Naive B cell (primary cell): ENCODE results near the gene EDIL3. TPM values are rescaled to one million over a fixed set of nuclear protein-coding genes. Genes with fewer than 3 reads are reported as not detected.
A peak's percentile ranks its signal among the peaks of the same experiment; 100 is the strongest.

Experiments used
- ATAC-seq, 2 donors: fragments of 150-1000 bp; cut with Tn5 transposase; 2 replicates each; pipeline ENCODE4 v1.10.0; 2021; ENCODE audit warnings: low read depth in 2 of 2, mild to moderate bottlenecking in 2 of 2, moderate library complexity in 2 of 2
- DNase-seq: peaks from one replicate; pipeline ENCODE4 v3.0.0; 2022
- H3K27ac Mint-ChIP-seq, 6 donors: one replicate each; pipeline ENCODE4 v1.8.0; 2020 to 2022; ENCODE audit warnings: mild to moderate bottlenecking in 6 of 6, mixed read lengths in 6 of 6, moderate library complexity in 5 of 6, inconsistent platforms in 2 of 6
- H3K27me3 Mint-ChIP-seq, 3 donors: one replicate each; pipeline ENCODE4 v1.8.0; 2021 to 2022; ENCODE audit warnings: mixed read lengths in 3 of 3, mild to moderate bottlenecking in 1 of 3
- H3K36me3 Mint-ChIP-seq, 2 donors: one replicate each; pipeline ENCODE4 v1.8.0; 2020 to 2022; ENCODE audit warnings: mixed read lengths in 2 of 2, inconsistent platforms in 1 of 2, mild to moderate bottlenecking in 1 of 2
- H3K4me1 Mint-ChIP-seq, 3 donors: one replicate each; pipeline ENCODE4 v1.8.0; 2020 to 2022; ENCODE audit warnings: mixed read lengths in 3 of 3, inconsistent platforms in 1 of 3, mild to moderate bottlenecking in 1 of 3, moderate library complexity in 1 of 3
- H3K4me3 Mint-ChIP-seq, 8 donors: one replicate each; pipeline ENCODE4 v1.8.0; 2020 to 2022; ENCODE audit warnings: mild to moderate bottlenecking in 8 of 8, mixed read lengths in 8 of 8, moderate library complexity in 8 of 8, inconsistent platforms in 2 of 8
- H3K9me3 Mint-ChIP-seq, 7 donors: one replicate each; pipeline ENCODE4 v1.8.0; 2020 to 2022; ENCODE audit warnings: mixed read lengths in 7 of 7, mild to moderate bottlenecking in 5 of 7, inconsistent platforms in 2 of 7, moderate library complexity in 1 of 7
- polyA plus RNA-seq, 6 donors: library from polyadenylated mRNA; unstranded; fragments of 300-500 nt; fragmentation: Illumina TruSeq; gene quantifications; one replicate each; pipeline ENCODE4 v1.2.3, GENCODE V29; 2021; ENCODE audit warnings: low read depth in 6 of 6

Gene EDIL3
- polyA plus RNA-seq, 6 donors from 2014 or later: not detected

GRCh38 chr5:84130006-84130580 is 254.6 kb downstream of the EDIL3 start:
- H3K27ac Mint-ChIP-seq: peak overlapping the region in 1 of 6 donors; percentile 33
- DNase-seq: no peak
- no peak for ATAC-seq
- no peaks in the 10 kb centered on the region for H3K27me3 Mint-ChIP-seq
- no peaks in the 10 kb centered on the region for H3K9me3 Mint-ChIP-seq
- H3K4me1 Mint-ChIP-seq: no peaks in the 10 kb centered on the region
- H3K36me3 Mint-ChIP-seq: no peaks in the 10 kb centered on the region
- H3K4me3 Mint-ChIP-seq: no peak overlapping the region

GRCh38 chr5:84125216-84125615 is 259.5 kb downstream of the EDIL3 start:
- DNase-seq (no peak), ATAC-seq (no peak)
- H3K4me3 Mint-ChIP-seq: no peak overlapping the region
- no peaks in the 10 kb centered on the region for H3K27me3 Mint-ChIP-seq
- no peaks in the 10 kb centered on the region for H3K36me3 Mint-ChIP-seq
- no peak overlapping the region for H3K27ac Mint-ChIP-seq
- no peaks in the 10 kb centered on the region for H3K4me1 Mint-ChIP-seq
- H3K9me3 Mint-ChIP-seq: no peaks in the 10 kb centered on the region

GRCh38 chr5:84119252-84119651 is 265.4 kb downstream of the EDIL3 start:
- no peak for DNase-seq
- H3K4me3 Mint-ChIP-seq: no peak overlapping the region
- H3K9me3 Mint-ChIP-seq: no peaks in the 10 kb centered on the region

GRCh38 chr5:84118551-84118950 is 266.1 kb downstream of the EDIL3 start:
- Mint-ChIP-seq H3K4me1 (no peaks in the 10 kb centered on the region), H3K9me3 (no peaks in the 10 kb centered on the region), H3K4me3 (no peak overlapping the region), H3K27me3 (no peaks in the 10 kb centered on the region), H3K27ac (no peak overlapping the region), H3K36me3 (no peaks in the 10 kb centered on the region)
- ATAC-seq: no peak
- no peak for DNase-seq

More at GRCh38 chr5:84119252-84119651, 265.4 kb downstream of the EDIL3 start:
- no peak overlapping the region for H3K27ac Mint-ChIP-seq
- H3K4me1 Mint-ChIP-seq: no peaks in the 10 kb centered on the region
- no peaks in the 10 kb centered on the region for H3K27me3 Mint-ChIP-seq
- no peaks in the 10 kb centered on the region for H3K36me3 Mint-ChIP-seq
- no peak for ATAC-seq

- no peak for DNase-seq
- ATAC-seq: no peak
- Mint-ChIP-seq H3K9me3 (peaks cover 0 to 9% (median 0%) of the 10 kb centered on the region in 7 donors), H3K4me1 (no peaks in the 10 kb centered on the region), H3K27ac (no peak overlapping the region), H3K27me3 (no peaks in the 10 kb centered on the region), H3K4me3 (no peak overlapping the region), H3K36me3 (no peaks in the 10 kb centered on the region)
Observed at GRCh38 chr5:84115727-84116126, 269.0 kb downstream of the EDIL3 start.

GRCh38 chr5:84113246-84114105 is 271.2 kb downstream of the EDIL3 start:
- Mint-ChIP-seq H3K4me3 (no peak overlapping the region), H3K27me3 (no peaks in the 10 kb centered on the region), H3K27ac (peak overlapping the region in 1 of 6 donors; percentile 55), H3K4me1 (no peaks in the 10 kb centered on the region), H3K9me3 (peaks cover 0 to 9% (median 0%) of the 10 kb centered on the region in 7 donors), H3K36me3 (no peaks in the 10 kb centered on the region)
- DNase-seq: no peak
- ATAC-seq: no peak

GRCh38 chr5:84092738-84093137 is 291.9 kb downstream of the EDIL3 start:
- Mint-ChIP-seq H3K36me3 (no peaks in the 10 kb centered on the region), H3K27me3 (no peaks in the 10 kb centered on the region), H3K4me3 (no peak overlapping the region), H3K4me1 (no peaks in the 10 kb centered on the region), H3K27ac (no peak overlapping the region), H3K9me3 (peaks cover 0 to 14% (median 6%) of the 10 kb centered on the region in 7 donors)
- no peak for DNase-seq
- ATAC-seq: no peak

DNA sequence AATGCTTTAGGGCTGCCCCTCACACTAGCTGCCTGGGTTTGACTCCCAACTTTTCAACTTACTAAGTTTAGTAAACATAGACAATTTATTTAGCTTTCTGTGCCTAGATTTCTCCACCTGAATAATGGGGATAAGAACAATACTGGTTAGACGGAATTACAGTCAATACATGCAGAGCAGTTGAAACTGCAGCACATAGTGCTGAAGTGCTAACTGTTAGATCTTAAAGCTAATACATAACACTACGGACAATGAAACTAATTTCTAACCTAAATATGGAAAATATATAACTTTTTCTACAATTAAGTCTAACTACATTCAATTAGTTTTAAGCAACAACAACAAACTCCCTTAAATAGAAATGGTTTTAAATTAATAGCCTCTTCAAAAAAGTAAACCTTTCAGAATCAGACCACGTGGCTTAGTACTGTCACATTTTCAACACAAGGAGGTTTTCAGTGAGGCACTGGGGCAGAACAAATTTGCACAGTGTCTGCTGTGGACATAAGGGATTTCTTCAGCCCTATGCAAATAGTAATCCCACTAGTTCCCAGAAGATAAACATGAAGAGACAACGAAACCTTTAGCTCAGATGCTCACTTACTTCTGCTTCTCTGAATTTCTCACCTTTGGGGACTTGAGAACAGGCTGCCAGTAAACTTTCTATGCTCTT is 293.4 kb downstream of the EDIL3 start:
- Mint-ChIP-seq H3K36me3 (no peaks in the 10 kb centered on the region), H3K27me3 (no peaks in the 10 kb centered on the region), H3K9me3 (peaks cover 0 to 8% (median 0%) of the 10 kb centered on the region in 7 donors), H3K4me1 (no peaks in the 10 kb centered on the region), H3K27ac (no peak overlapping the region), H3K4me3 (no peak overlapping the region)
- ATAC-seq (no peak), DNase-seq (no peak)

- no peak overlapping the region for H3K4me3 Mint-ChIP-seq
- no peak overlapping the region for H3K27ac Mint-ChIP-seq
- no peaks in the 10 kb centered on the region for H3K27me3 Mint-ChIP-seq
- peaks cover 0 to 4% (median 0%) of the 10 kb centered on the region in 7 donors for H3K9me3 Mint-ChIP-seq
- H3K4me1 Mint-ChIP-seq: no peaks in the 10 kb centered on the region
- no peak for ATAC-seq
- no peaks in the 10 kb centered on the region for H3K36me3 Mint-ChIP-seq
- DNase-seq: no peak
Observed at GRCh38 chr5:84088996-84089395, 295.7 kb downstream of the EDIL3 start.

GRCh38 chr5:84086511-84086910 is 298.2 kb downstream of the EDIL3 start:
- H3K27ac Mint-ChIP-seq: no peak overlapping the region
- no peaks in the 10 kb centered on the region for H3K27me3 Mint-ChIP-seq
- no peak overlapping the region for H3K4me3 Mint-ChIP-seq
- H3K4me1 Mint-ChIP-seq: no peaks in the 10 kb centered on the region
- H3K9me3 Mint-ChIP-seq: no peaks in the 10 kb centered on the region
- ATAC-seq: no peak
- DNase-seq: no peak
- no peaks in the 10 kb centered on the region for H3K36me3 Mint-ChIP-seq

DNA sequence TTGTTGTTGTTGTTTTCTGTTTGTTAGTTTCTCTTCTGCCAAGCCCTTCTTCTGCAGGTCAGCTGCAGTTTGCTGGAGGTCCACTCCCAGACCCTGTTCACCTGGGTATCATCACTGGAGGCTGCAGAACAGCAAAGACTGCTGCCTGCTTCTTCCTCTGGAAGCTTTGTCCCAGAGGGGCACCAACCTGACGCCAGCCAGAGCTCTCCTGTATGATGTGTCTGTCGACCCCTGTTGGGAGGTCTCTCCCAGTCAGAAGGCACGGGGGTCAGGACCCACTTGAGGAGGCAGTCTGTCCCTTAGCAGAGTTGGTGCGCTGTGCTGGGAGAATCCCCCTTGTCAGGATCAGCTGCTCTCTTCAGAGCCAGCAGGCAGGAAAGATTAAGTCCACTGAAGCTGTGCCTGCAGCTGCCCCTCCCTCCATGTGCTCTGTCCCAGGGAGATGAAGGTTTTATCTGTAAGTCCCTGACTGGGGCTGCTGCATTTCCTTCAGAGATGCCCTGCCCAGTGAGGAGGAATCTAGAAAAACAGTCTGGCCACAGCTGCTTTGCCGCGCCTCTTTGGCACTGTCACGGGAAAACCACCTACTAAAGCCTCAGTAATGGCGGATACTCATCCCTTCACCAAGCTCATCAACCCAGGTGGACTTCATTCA is 299.2 kb downstream of the EDIL3 start:
- Mint-ChIP-seq H3K9me3 (peaks cover 0 to under 1% (median 0%) of the 10 kb centered on the region in 7 donors), H3K27me3 (no peaks in the 10 kb centered on the region), H3K4me3 (no peak overlapping the region), H3K4me1 (no peaks in the 10 kb centered on the region), H3K27ac (no peak overlapping the region), H3K36me3 (no peaks in the 10 kb centered on the region)
- DNase-seq (no peak), ATAC-seq (no peak)

GRCh38 chr5:84080908-84081307 is 303.8 kb downstream of the EDIL3 start:
- H3K4me1 Mint-ChIP-seq: no peaks in the 10 kb centered on the region
- no peaks in the 10 kb centered on the region for H3K27me3 Mint-ChIP-seq
- H3K27ac Mint-ChIP-seq: no peak overlapping the region
- no peaks in the 10 kb centered on the region for H3K36me3 Mint-ChIP-seq
- no peak for ATAC-seq
- no peak for DNase-seq
- no peak overlapping the region for H3K4me3 Mint-ChIP-seq
- H3K9me3 Mint-ChIP-seq: peaks cover 0 to 4% (median 3%) of the 10 kb centered on the region in 7 donors

- Mint-ChIP-seq H3K27me3 (no peaks in the 10 kb centered on the region), H3K4me1 (no peaks in the 10 kb centered on the region), H3K4me3 (no peak overlapping the region), H3K36me3 (no peaks in the 10 kb centered on the region), H3K27ac (no peak overlapping the region), H3K9me3 (peaks cover 0 to 8% (median 3%) of the 10 kb centered on the region in 7 donors)
- no peak for ATAC-seq
- no peak for DNase-seq
Observed at GRCh38 chr5:84072339-84072738, 312.3 kb downstream of the EDIL3 start.
